ENCODE measurements around the gene ZBTB7C. TPM values are rescaled to one million over a fixed set of nuclear protein-coding genes. Genes with fewer than 3 reads are reported as not detected.
A peak's percentile ranks its signal among the peaks of the same experiment; 100 is the strongest.

The ZBTB7C gene
- total RNA-seq, 2 experiments from 2014 or later = 0.05 TPM; not detected in 1

GRCh38 chr18:48050176-48050575 lies 359.0 kb downstream of the ZBTB7C start:
- H3K9me3 Mint-ChIP-seq = peaks cover 4% of the 10 kb centered on the region
- intact Hi-C loops (cut with micrococcal nuclease) = no loop called here
- no peak overlapping the region for H3K4me3 Mint-ChIP-seq
- no peaks in the 10 kb centered on the region for H3K4me1 Mint-ChIP-seq (ENCODE audit: low read depth)
- no peaks in the 10 kb centered on the region for H3K36me3 Mint-ChIP-seq
- no peak for DNase-seq
- ChIA-PET CTCF (no interaction called here), POLR2A (no interaction called here)
- peaks cover 32% of the 10 kb centered on the region for H3K27me3 Mint-ChIP-seq
- H3K27ac Mint-ChIP-seq = no peak overlapping the region

GRCh38 chr18:48049757-48050156 lies 359.4 kb downstream of the ZBTB7C start:
- H3K9me3 Mint-ChIP-seq = peaks cover 4% of the 10 kb centered on the region
- H3K4me1 Mint-ChIP-seq (ENCODE audit: low read depth) = no peaks in the 10 kb centered on the region
- CTCF ChIA-PET = no interaction called here
- POLR2A ChIA-PET = no interaction called here
- DNase-seq = no peak
- intact Hi-C loops (cut with micrococcal nuclease) = no loop called here
- H3K27ac Mint-ChIP-seq = no peak overlapping the region
- H3K4me3 Mint-ChIP-seq = no peak overlapping the region
- peaks cover 29% of the 10 kb centered on the region for H3K27me3 Mint-ChIP-seq
- no peaks in the 10 kb centered on the region for H3K36me3 Mint-ChIP-seq

DNA sequence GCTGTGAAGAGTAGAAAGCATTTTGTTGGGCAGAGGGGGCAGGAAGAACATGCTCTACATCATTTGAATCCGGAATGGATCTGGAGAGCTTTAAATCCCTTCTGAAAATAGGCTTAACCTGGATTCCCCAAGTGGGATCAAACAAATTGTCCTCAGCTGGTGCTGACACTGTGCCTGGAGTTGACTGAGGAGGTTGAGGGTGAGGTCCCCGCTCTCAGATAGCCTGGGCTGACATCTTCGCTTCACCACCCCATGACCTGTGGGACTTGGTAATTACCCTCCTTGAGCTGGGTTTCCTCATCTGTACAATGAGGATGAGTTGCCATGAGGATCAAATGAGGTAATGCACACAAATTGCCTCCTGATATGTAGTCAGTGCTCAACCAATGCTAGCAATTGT lies 360.9 kb downstream of the ZBTB7C start:
- Mint-ChIP-seq H3K4me1 (ENCODE audit: low read depth) (no peaks in the 10 kb centered on the region), H3K9me3 (peaks cover 4% of the 10 kb centered on the region), H3K27ac (no peak overlapping the region), H3K4me3 (no peak overlapping the region), H3K36me3 (no peaks in the 10 kb centered on the region), H3K27me3 (peaks cover 19% of the 10 kb centered on the region)
- intact Hi-C loops (cut with micrococcal nuclease) = no loop called here
- ChIA-PET CTCF (interaction anchor here (1.7 kb wide), 1 partner anchor 10 kb away, joined by 3 read pairs; no protein-coding TSS in a partner anchor), POLR2A (no interaction called here)
- DNase-seq = no peak

GRCh38 chr18:48046843-48047242 lies 362.3 kb downstream of the ZBTB7C start:
- H3K9me3 Mint-ChIP-seq = peaks cover 4% of the 10 kb centered on the region
- H3K27me3 Mint-ChIP-seq = peaks cover 8% of the 10 kb centered on the region
- DNase-seq = no peak
- H3K4me3 Mint-ChIP-seq = no peak overlapping the region
- H3K36me3 Mint-ChIP-seq = no peaks in the 10 kb centered on the region
- intact Hi-C loops (cut with micrococcal nuclease) = no loop called here
- H3K27ac Mint-ChIP-seq = no peak overlapping the region
- ChIA-PET CTCF (interaction anchor here (0.6 to 1.7 kb wide), 3 partner anchors 9 to 356 kb away, joined by 3 read pairs; no protein-coding TSS in a partner anchor), POLR2A (no interaction called here)
- no peaks in the 10 kb centered on the region for H3K4me1 Mint-ChIP-seq (ENCODE audit: low read depth)

DNA sequence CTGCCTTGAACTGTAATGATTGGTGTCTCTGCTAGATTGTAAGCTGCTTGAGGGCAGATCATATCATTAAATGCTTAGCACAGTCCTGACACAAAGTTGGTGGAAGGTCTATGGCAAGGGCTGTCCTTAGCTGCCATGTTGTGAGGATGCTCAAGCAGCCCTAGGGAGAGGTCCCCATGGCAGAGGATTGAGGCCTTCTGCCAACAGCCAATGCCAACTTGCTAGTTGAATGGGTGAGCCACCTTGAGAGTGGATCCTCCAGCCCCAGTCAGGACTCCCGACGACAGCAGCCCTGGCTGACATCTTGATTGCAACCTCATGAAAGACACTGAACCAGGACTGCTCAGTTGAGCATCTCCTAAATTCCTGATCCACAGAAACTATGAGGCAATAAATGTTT lies 363.4 kb downstream of the ZBTB7C start:
- Mint-ChIP-seq H3K27ac (no peak overlapping the region), H3K4me3 (no peak overlapping the region), H3K9me3 (peaks cover 4% of the 10 kb centered on the region), H3K27me3 (peaks cover 2% of the 10 kb centered on the region), H3K4me1 (ENCODE audit: low read depth) (no peaks in the 10 kb centered on the region), H3K36me3 (no peaks in the 10 kb centered on the region)
- DNase-seq = no peak
- intact Hi-C loops (cut with micrococcal nuclease) = no loop called here
- POLR2A ChIA-PET = no interaction called here
- CTCF ChIA-PET = no interaction called here

- no peaks in the 10 kb centered on the region for H3K36me3 Mint-ChIP-seq
- intact Hi-C loops (cut with micrococcal nuclease) = no loop called here
- ChIA-PET POLR2A (no interaction called here), CTCF (interaction anchor here (1.3 kb wide), 1 partner anchor 14 kb away, joined by 5 read pairs; no protein-coding TSS in a partner anchor)
- no peak for DNase-seq
- H3K9me3 Mint-ChIP-seq = peaks cover 4% of the 10 kb centered on the region
- no peak overlapping the region for H3K4me3 Mint-ChIP-seq
- H3K27me3 Mint-ChIP-seq = no peaks in the 10 kb centered on the region
- H3K27ac Mint-ChIP-seq = no peak overlapping the region
- no peaks in the 10 kb centered on the region for H3K4me1 Mint-ChIP-seq (ENCODE audit: low read depth)
Measured at GRCh38 chr18:48044944-48045343, 364.2 kb downstream of the ZBTB7C start.

- no peak for DNase-seq
- ChIA-PET POLR2A (no interaction called here), CTCF (no interaction called here)
- Mint-ChIP-seq H3K9me3 (peaks cover 4% of the 10 kb centered on the region), H3K4me1 (ENCODE audit: low read depth) (no peaks in the 10 kb centered on the region), H3K36me3 (no peaks in the 10 kb centered on the region), H3K27ac (no peak overlapping the region), H3K4me3 (no peak overlapping the region), H3K27me3 (no peaks in the 10 kb centered on the region)
- intact Hi-C loops (cut with micrococcal nuclease) = no loop called here
Measured at GRCh38 chr18:48043166-48043565, 366.0 kb downstream of the ZBTB7C start.

- intact Hi-C loops (cut with micrococcal nuclease) = no loop called here
- H3K4me1 Mint-ChIP-seq (ENCODE audit: low read depth) = no peaks in the 10 kb centered on the region
- H3K4me3 Mint-ChIP-seq = no peak overlapping the region
- no peaks in the 10 kb centered on the region for H3K36me3 Mint-ChIP-seq
- no peaks in the 10 kb centered on the region for H3K27me3 Mint-ChIP-seq
- no peak overlapping the region for H3K27ac Mint-ChIP-seq
- DNase-seq = no peak
- H3K9me3 Mint-ChIP-seq = peaks cover 4% of the 10 kb centered on the region
- ChIA-PET CTCF (no interaction called here), POLR2A (no interaction called here)
Measured at GRCh38 chr18:48042431-48042830, 366.8 kb downstream of the ZBTB7C start.

DNA sequence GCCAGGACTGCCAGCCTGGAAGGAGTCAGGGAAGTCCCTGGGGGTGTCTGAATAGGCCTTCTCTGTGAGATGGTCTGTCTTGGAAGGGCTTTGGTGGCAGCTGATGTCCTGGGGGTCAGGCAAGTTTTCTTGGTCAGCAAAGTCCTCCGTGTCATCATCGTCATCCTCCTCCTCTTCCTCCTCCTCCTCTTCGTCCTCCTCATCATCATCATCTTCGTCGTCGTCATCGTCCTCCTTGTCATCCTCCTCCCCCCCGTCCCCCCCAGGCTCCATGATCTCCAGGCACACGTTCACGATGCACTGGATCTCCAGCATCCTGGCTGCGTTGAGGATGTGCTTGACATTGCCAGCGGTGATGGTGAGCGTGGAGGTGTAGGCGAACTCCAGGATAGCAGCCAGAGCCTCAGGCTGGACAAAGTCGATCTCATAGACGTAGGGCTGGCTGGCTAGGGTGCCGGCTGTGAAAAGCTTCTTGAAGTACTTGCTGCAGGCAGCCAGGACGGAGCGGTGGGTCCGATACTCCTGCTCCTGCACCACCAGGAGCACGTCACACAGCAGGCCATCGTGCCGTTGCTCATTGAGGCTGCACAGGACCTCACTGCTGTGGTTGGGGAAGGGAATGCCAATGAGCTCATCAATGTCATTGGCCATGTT lies 368.6 kb downstream of the ZBTB7C start:
- H3K4me3 Mint-ChIP-seq = no peak overlapping the region
- ChIA-PET CTCF (no interaction called here), POLR2A (no interaction called here)
- intact Hi-C loops (cut with micrococcal nuclease) = no loop called here
- peaks cover 2% of the 10 kb centered on the region for H3K9me3 Mint-ChIP-seq
- no peaks in the 10 kb centered on the region for H3K4me1 Mint-ChIP-seq (ENCODE audit: low read depth)
- no peak for DNase-seq
- no peaks in the 10 kb centered on the region for H3K27me3 Mint-ChIP-seq
- H3K27ac Mint-ChIP-seq = no peak overlapping the region
- H3K36me3 Mint-ChIP-seq = no peaks in the 10 kb centered on the region

GRCh38 chr18:48039769-48040215 lies 369.4 kb downstream of the ZBTB7C start:
- H3K9me3 Mint-ChIP-seq = no peaks in the 10 kb centered on the region
- no peaks in the 10 kb centered on the region for H3K36me3 Mint-ChIP-seq
- CTCF ChIA-PET = no interaction called here
- intact Hi-C loops (cut with micrococcal nuclease) = no loop called here
- POLR2A ChIA-PET = no interaction called here
- H3K4me1 Mint-ChIP-seq (ENCODE audit: low read depth) = no peaks in the 10 kb centered on the region
- H3K27ac Mint-ChIP-seq = no peak overlapping the region
- no peak for DNase-seq
- no peak overlapping the region for H3K4me3 Mint-ChIP-seq
- H3K27me3 Mint-ChIP-seq = no peaks in the 10 kb centered on the region

- Mint-ChIP-seq H3K27me3 (no peaks in the 10 kb centered on the region), H3K4me1 (ENCODE audit: low read depth) (no peaks in the 10 kb centered on the region), H3K27ac (no peak overlapping the region), H3K36me3 (no peaks in the 10 kb centered on the region), H3K9me3 (no peaks in the 10 kb centered on the region), H3K4me3 (no peak overlapping the region)
- ChIA-PET POLR2A (no interaction called here), CTCF (interaction anchor here (1.0 to 2.7 kb wide), 2 partner anchors 406 to 408 kb away, joined by 3 to 12 read pairs; no protein-coding TSS in a partner anchor)
- intact Hi-C loops (cut with micrococcal nuclease) = no loop called here
- DNase-seq = no peak
Measured at GRCh38 chr18:48038636-48039035, 370.5 kb downstream of the ZBTB7C start.

- no peaks in the 10 kb centered on the region for H3K9me3 Mint-ChIP-seq
- no peak overlapping the region for H3K27ac Mint-ChIP-seq
- H3K27me3 Mint-ChIP-seq = no peaks in the 10 kb centered on the region
- POLR2A ChIA-PET = interaction anchor here (0.6 kb wide), 1 partner anchor 828 kb away, joined by 3 read pairs; no protein-coding TSS in a partner anchor
- no peaks in the 10 kb centered on the region for H3K36me3 Mint-ChIP-seq
- intact Hi-C loops (cut with micrococcal nuclease) = no loop called here
- peak; percentile 8 for DNase-seq
- no peak overlapping the region for H3K4me3 Mint-ChIP-seq
- CTCF ChIA-PET = interaction anchor here (1.0 to 2.7 kb wide), 3 partner anchors 10 to 409 kb away, joined by 3 to 12 read pairs (median 3); no protein-coding TSS in a partner anchor
- H3K4me1 Mint-ChIP-seq (ENCODE audit: low read depth) = no peaks in the 10 kb centered on the region
Measured at GRCh38 chr18:48037481-48038271, 371.5 kb downstream of the ZBTB7C start.
